Uterus (tissue), 2 donors: ENCODE data around the gene SRPK2.

Experiments
- CTCF ChIP-seq, 4 experiments: fragments of 200-600 bp in 2 of 4; fragments of 450-650 bp in 2 of 4; sonication (generic) in 2 of 4; IDR thresholded peaks; one replicate each; pipeline ENCODE4 v1.5.1; 2016 to 2019; ENCODE audit warnings: antibody characterized with exemption in 4 of 4, mild to moderate bottlenecking in 2 of 4, moderate library complexity in 1 of 4
- POLR2A ChIP-seq, 2 donors: fragments of 450-650 bp; IDR thresholded peaks; one replicate each; pipeline ENCODE4 v1.6.1; 2016; ENCODE audit warnings: antibody characterized with exemption in 2 of 2, mild to moderate bottlenecking in 1 of 2, moderate library complexity in 1 of 2

- TF ChIP-seq CTCF (IDR thresholded peaks at IDR 0.05) (no peak), POLR2A (IDR thresholded peaks at IDR 0.05) (no peak)
These were observed 201.2 kb downstream of the SRPK2 start for GRCh38 chr7:105187302-105188169.
